ENCODE results near the gene DPT.

Gene DPT

GRCh38 chr1:168665975-168666374 is 63.0 kb downstream of the DPT start:
- DNase-seq (ENCODE audit: low read depth in 2 of 2) = no peak

- DNase-seq (ENCODE audit: low read depth in 2 of 2) = no peak
Measured at GRCh38 chr1:168664069-168664834, 64.8 kb downstream of the DPT start.

- no peak for DNase-seq (ENCODE audit: low read depth in 2 of 2)
Measured at GRCh38 chr1:168656485-168656884, 72.5 kb downstream of the DPT start.

DNA sequence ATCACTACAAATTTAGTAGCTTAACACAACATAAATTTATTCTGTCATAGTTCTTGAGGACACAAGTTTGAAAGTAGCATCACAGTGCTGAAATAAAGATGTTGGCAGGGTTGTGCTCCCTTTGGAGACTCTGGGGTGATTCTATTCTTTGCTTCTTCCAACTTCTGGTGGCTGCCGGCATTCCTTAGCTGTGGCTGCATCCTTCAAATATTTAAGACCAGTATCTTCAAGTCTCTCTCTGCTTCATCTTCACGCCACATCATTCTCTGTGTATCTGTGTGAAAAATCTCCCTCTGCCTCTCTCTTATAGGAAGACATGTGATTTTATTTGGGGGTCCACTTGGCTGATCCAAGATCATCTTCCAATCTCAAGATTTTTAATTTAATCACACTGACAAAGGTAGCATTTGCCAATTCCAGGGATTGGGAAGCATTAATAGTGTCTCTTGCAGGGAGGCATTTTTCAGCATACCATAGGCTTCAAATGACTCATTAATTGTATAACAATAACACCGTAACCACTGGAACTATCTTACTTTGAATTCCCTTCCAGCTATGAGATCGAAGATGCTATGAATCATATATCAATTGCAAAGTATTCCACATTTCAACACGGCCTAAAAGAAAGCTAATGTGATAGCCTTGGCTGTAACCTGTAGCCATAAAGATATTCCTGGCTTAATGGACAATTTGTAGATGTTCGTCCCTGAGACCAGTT is 74.6 kb downstream of the DPT start:
- no peak for DNase-seq (ENCODE audit: low read depth in 2 of 2)

DNA sequence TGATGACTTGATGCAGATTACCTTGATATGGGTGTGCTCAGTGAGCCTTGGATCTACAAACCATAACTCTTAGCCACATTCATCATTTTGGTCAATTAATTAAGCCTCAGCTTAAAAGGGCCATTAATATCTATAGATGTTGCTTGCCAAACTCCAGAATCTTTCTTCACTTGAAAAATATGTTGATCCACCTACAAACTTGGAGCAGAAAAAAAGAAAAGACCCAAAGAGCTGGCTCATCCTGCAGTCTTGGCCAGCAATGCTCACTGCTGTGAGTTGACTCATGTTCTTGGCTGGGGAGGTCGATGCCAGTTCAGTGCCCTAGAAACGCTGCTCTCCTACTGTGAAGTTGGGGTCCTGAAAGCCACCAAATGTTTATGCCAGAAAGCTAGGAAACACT is 75.4 kb downstream of the DPT start:
- no peak for DNase-seq (ENCODE audit: low read depth in 2 of 2)

GRCh38 chr1:168645721-168646120 is 83.3 kb downstream of the DPT start:
- no peak for DNase-seq (ENCODE audit: low read depth in 2 of 2)

All from stimulated activated CD8-positive, alpha-beta memory T cell treated with anti-CD3 and anti-CD28 coated beads, Interleukin-15, amount 100 ng/mL, for 48 hours (primary cell).